Heart right ventricle (tissue), 16 donors: ENCODE measurements around the gene AQP1. TPM values are rescaled to one million over a fixed set of nuclear protein-coding genes. Genes with fewer than 3 reads are reported as not detected.

Experiments used
- ATAC-seq, 8 donors: fragments of 200-7000 bp; cut with Tn5 transposase; one replicate each; pipeline ENCODE4 v1.9.1; 2020; ENCODE audit warnings: mild to moderate bottlenecking in 8 of 8, moderate library complexity in 8 of 8, moderate number of reproducible peaks in 1 of 8
- DNase-seq, 2 donors: peaks; one replicate each; pipeline ENCODE4 v3.0.0-alpha.2; 2020
- H3K27ac ChIP-seq, 10 donors: fragments of 200-600 bp; sonication (generic) in 2 of 10; one replicate each; pipeline versions ENCODE4 v1.5.0 to v1.8.0; 2020 to 2022; ENCODE audit warnings: mild to moderate bottlenecking in 3 of 10
- H3K27me3 ChIP-seq, 7 donors: fragments of 200-600 bp; one replicate each; pipeline ENCODE4 v1.8.0; 2021 to 2022; ENCODE audit warnings: mild to moderate bottlenecking in 2 of 7
- H3K36me3 ChIP-seq, 9 donors: fragments of 200-600 bp; sonication (generic) in 1 of 9; one replicate each; pipeline versions ENCODE4 v1.5.0 to v1.8.0; 2020 to 2022; ENCODE audit warnings: mild to moderate bottlenecking in 2 of 9
- H3K4me1 ChIP-seq, 9 donors: fragments of 200-600 bp; sonication (generic) in 1 of 9; one replicate each; pipeline versions ENCODE4 v1.5.0 to v1.8.0; 2020 to 2022; ENCODE audit warnings: mild to moderate bottlenecking in 4 of 9
- H3K4me3 ChIP-seq, 10 donors: fragments of 200-600 bp; sonication (generic) in 2 of 10; one replicate each; pipeline versions ENCODE4 v1.5.0 to v1.8.0; 2020 to 2022; ENCODE audit warnings: mild to moderate bottlenecking in 7 of 10, moderate library complexity in 2 of 10
- H3K9me3 ChIP-seq, 11 donors: fragments of 200-600 bp in 10 of 11; sonication (generic) in 2 of 11; one replicate each; pipeline versions ENCODE4 v1.5.0 to v1.8.0; 2013 to 2022; ENCODE audit warnings: mild to moderate bottlenecking in 2 of 11, control low read depth in 1 of 11, moderate library complexity in 1 of 11
- CTCF ChIP-seq, 9 donors: fragments of 200-600 bp; sonication (generic) in 2 of 9; IDR thresholded peaks; one replicate each; pipeline versions ENCODE4 v1.5.0 to v1.8.0; 2021 to 2022; ENCODE audit warnings: antibody characterized with exemption in 9 of 9, mild to moderate bottlenecking in 5 of 9, moderate library complexity in 1 of 9
- WGBS, 2 donors: extraction: QIAGEN DNeasy Blood & Tissue Kit; methylation state at CpG; one replicate each; pipeline ENCODE4 v1.1.7; 2013; ENCODE audit warnings: inconsistent platforms in 1 of 2; 5-methylcytosine and 5-hydroxymethylcytosine counted together
- intact Hi-C, 10 donors: fragments of 100-400 bp; cut with DNase I; formaldehyde crosslinking; loops; one replicate each; pipeline versions ENCODE4 v1.11.1 to v1.14.2; 2022
- polyA plus RNA-seq, 2 donors: library from polyadenylated mRNA; stranded (reverse); fragments of 200-250 nt; gene quantifications; one replicate each; pipeline ENCODE4 v1.2.3, GENCODE V29; 2013
- total RNA-seq, 10 donors: library from RNA; stranded (reverse); fragmentation: NEBNext Ultra II Directional in 3 of 10; extraction: Animal tissue kit (Norgen Biotek cat#: 25700) in 3 of 10; gene quantifications; one replicate each; pipeline versions ENCODE4 v1.2.1 to v1.2.4, GENCODE V29; 2021 to 2023
- donor health status: Arrhythmogenic right ventricular cardiomyopathy.
- donor health status: ischemic (EF 13 %, LVEDD 7.1; RV severe dilation, severe dysfunction).
- donor health status: healthy with polysubstance abuse.
- donor health status: DM: no; HTN: yes; CAD: no.
- donor health status: DM: no; HTN: no; CAD: no.
- donor health status: ischemic (EF 25% LVEDD 6.9; RV normal size, moderate dysfunction).
- donor health status: ischemic (EF 25% LVEDD 5.7; RV mildly dilated, moderate dysfunction).
- donor health status: healthy.
- donor health status: DM: yes; HTN: yes; CAD: no.
- donor health status: Ischemic cardiomyopathy.
- donor health status: ischemic (EF 35%, LVEDD 5.7; RV mildly dilated, moderate dysfunction).
- donor health status: nonischemic (EF 11% LVEDD 7.7; RV severe dilation, severe dysfunction).
- donor health status: DM: yes; HTN: yes; CAD: no.
- donor health status: PGD.
- donor health status: ischemic (EF 29% LVEDD 5.4; RV normal size, mild dysfunction).
- donor health status: nonischemic (EF 23%, LVEDD 6.1; RV moderate dilation, normal function).

AQP1 gene
- total and polyA plus RNA-seq, 12 donors, result 101 to 274 (median 182) TPM

- intact Hi-C loops, result no loop called here
- no peak for ATAC-seq
- no peak for TF ChIP-seq CTCF (IDR thresholded peaks at IDR 0.05)
Measured at GRCh38 chr7:30941582-30942323, 30.1 kb downstream of the AQP1 start.

GRCh38 chr7:30950197-30950596 lies 38.5 kb downstream of the AQP1 start:
- intact Hi-C loops, result no loop called here
- H3K4me1 ChIP-seq, result no peaks in the 10 kb centered on the region
- no peak overlapping the region for H3K4me3 ChIP-seq
- no peak for DNase-seq
- peaks cover 0 to 11% (median 0%) of the 10 kb centered on the region in 11 donors for H3K9me3 ChIP-seq
- no peaks in the 10 kb centered on the region for H3K36me3 ChIP-seq
- peaks cover 0 to 4% (median 0%) of the 10 kb centered on the region in 7 donors for H3K27me3 ChIP-seq
- H3K27ac ChIP-seq, result no peak overlapping the region
- ATAC-seq, result no peak
- TF ChIP-seq CTCF (IDR thresholded peaks at IDR 0.05), result no peak

More at GRCh38 chr7:30941582-30942323, 30.1 kb downstream of the AQP1 start:
- Histone ChIP-seq H3K36me3 (no peaks in the 10 kb centered on the region), H3K27ac (no peak overlapping the region), H3K9me3 (peaks cover 0 to 15% (median 0%) of the 10 kb centered on the region in 11 donors), H3K27me3 (peaks cover 0 to 32% (median 0%) of the 10 kb centered on the region in 7 donors), H3K4me3 (no peak overlapping the region), H3K4me1 (peaks cover 0 to 13% (median 5%) of the 10 kb centered on the region in 9 donors)
- no peak for DNase-seq
- WGBS, 2 donors, result 62 to 63% methylated on average over 8 of the region's 8 CpGs

GRCh38 chr7:30954914-30955313 lies 43.3 kb downstream of the AQP1 start:
- no peak overlapping the region for H3K4me3 ChIP-seq
- DNase-seq (no peak), ATAC-seq (no peak)
- no peaks in the 10 kb centered on the region for H3K4me1 ChIP-seq
- no peak for TF ChIP-seq CTCF (IDR thresholded peaks at IDR 0.05)
- H3K36me3 ChIP-seq, result no peaks in the 10 kb centered on the region
- intact Hi-C loops, result no loop called here
- 65 to 67% methylated on average over 4 of the region's 4 CpGs for WGBS, 2 donors
- H3K27ac ChIP-seq, result no peak overlapping the region
- H3K9me3 ChIP-seq, result peaks cover 0 to 15% (median 0%) of the 10 kb centered on the region in 11 donors
- H3K27me3 ChIP-seq, result peaks cover 0 to 4% (median 0%) of the 10 kb centered on the region in 7 donors

- ATAC-seq (no peak), DNase-seq (no peak)
- Histone ChIP-seq H3K27me3 (no peaks in the 10 kb centered on the region), H3K4me1 (no peaks in the 10 kb centered on the region), H3K9me3 (peaks cover 0 to 15% (median 0%) of the 10 kb centered on the region in 11 donors), H3K36me3 (no peaks in the 10 kb centered on the region), H3K4me3 (no peak overlapping the region), H3K27ac (no peak overlapping the region)
- TF ChIP-seq CTCF (IDR thresholded peaks at IDR 0.05), result no peak
- 97 to 98% methylated on average over 1 of the region's 1 CpG for WGBS, 2 donors
- intact Hi-C loops, result no loop called here
Measured at GRCh38 chr7:30956704-30957103, 45.1 kb downstream of the AQP1 start.
